Bronchial epithelial cell (primary cell): ENCODE measurements around the gene FBXO17. TPM values are rescaled to one million over a fixed set of nuclear protein-coding genes. Genes with fewer than 3 reads are reported as not detected.

ENCODE experiments used
- DNase-seq: peaks from one replicate; pipeline ENCODE4 v3.0.0-alpha.2; 2010; ENCODE audit warnings: low read depth
- FAIRE-seq: peaks from 2 replicates; lab custom pipeline; 2011; peaks lifted over from hg19 to GRCh38; lab: Jason Lieb, UNC
- H3K27me3 ChIP-seq: 2 replicates; pipeline ENCODE4 v1.5.1; 2011; ENCODE audit warnings: low read length; ENCODE audit not compliant: control insufficient read depth, insufficient read depth
- H3K36me3 ChIP-seq: 2 replicates; pipeline ENCODE4 v1.5.1; 2011; ENCODE audit warnings: low read length; ENCODE audit not compliant: control insufficient read depth, insufficient read depth
- H3K4me3 ChIP-seq: 2 replicates; pipeline ENCODE4 v1.5.1; 2011; ENCODE audit warnings: mild to moderate bottlenecking, low read depth, low read length, control low read depth
- CTCF ChIP-seq: IDR thresholded peaks from 2 replicates; pipeline ENCODE4 v1.5.1; 2011; ENCODE audit warnings: mild to moderate bottlenecking, moderate library complexity, low read length, control low read depth, inconsistent platforms; ENCODE audit not compliant: insufficient read depth, severe bottlenecking
- total RNA-seq: library from RNA; depleted of rRNA; stranded (reverse); fragments of >200 nt; gene quantifications from 2 replicates; pipeline ENCODE4 v1.2.1, GENCODE V29; 2014

The FBXO17 gene
- total RNA-seq, 1 donor from 2014 or later = 11.6 TPM

- no peak for TF ChIP-seq CTCF
- FAIRE-seq = no peak
- no peak for DNase-seq
- H3K4me3 ChIP-seq = no peak overlapping the region
- H3K27me3 ChIP-seq = no peaks in the 10 kb centered on the region
- peaks cover 10% of the 10 kb centered on the region for H3K36me3 ChIP-seq
Measured at GRCh38 chr19:38900743-38901190, 74.8 kb downstream of the FBXO17 start.

GRCh38 chr19:38900202-38900629, 75.3 kb downstream of the FBXO17 start:
- FAIRE-seq (no peak), DNase-seq (no peak)

GRCh38 chr19:38899447-38900201, 75.9 kb downstream of the FBXO17 start, which contains the start of the genes NFKBIB and SIRT2:
TSS of gene NFKBIB (plus strand) at chr19:38899969. CDS start at chr19:38900033, 64 bp downstream.
TSS of gene SIRT2 (minus strand) at chr19:38899618. CDS start at chr19:38899521, 97 bp downstream.
- peak; percentile 68 for FAIRE-seq
- Histone ChIP-seq H3K27me3 (no peaks in the 10 kb centered on the region), H3K4me3 (peak within 1 kb of the TSS; percentile 74), H3K36me3 (no peaks in the 10 kb centered on the region)
- TF ChIP-seq CTCF = no peak
- peak; percentile 99 for DNase-seq

More at GRCh38 chr19:38900202-38900629, 75.3 kb downstream of the FBXO17 start:
- peaks cover 4% of the 10 kb centered on the region for H3K36me3 ChIP-seq
- peak overlapping the region; percentile 74 for H3K4me3 ChIP-seq
- no peak for TF ChIP-seq CTCF
- no peaks in the 10 kb centered on the region for H3K27me3 ChIP-seq

DNA sequence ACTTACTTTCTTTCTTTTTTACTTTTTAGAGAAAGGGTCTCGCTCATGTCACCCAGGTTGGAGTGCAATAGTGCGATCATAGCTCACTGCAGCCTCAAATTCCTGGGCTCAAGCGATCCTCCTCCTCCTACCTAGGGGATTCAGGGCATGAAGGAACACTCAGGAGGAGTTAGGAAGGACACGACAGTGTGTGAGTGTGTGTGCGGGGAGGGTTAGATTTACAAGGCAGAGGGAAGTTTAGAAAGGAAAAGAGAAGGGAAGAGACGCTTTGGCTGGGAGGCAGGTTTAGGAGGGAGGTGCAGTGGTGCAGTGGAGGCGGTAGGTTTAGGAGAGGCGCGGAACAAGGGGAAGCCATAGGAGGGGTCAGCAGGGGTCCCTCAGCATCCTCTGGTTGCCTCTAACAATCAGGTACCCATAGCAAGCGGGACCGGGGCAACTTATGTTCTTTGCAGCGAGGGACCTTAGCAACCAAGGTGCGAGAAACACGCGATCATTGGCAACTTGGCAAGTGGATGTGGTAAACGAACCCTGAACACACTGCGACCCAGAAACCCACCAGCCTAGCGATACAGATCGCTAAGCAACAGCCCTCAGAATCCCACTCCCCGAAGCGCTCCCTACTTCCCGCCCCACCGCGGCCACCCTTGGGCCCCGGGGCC, 76.6 kb downstream of the FBXO17 start:
- no peaks in the 10 kb centered on the region for H3K27me3 ChIP-seq
- DNase-seq (peak; percentile 7), FAIRE-seq (no peak)
- TF ChIP-seq CTCF = no peak
- peak overlapping the region; percentile 74 for H3K4me3 ChIP-seq
- no peaks in the 10 kb centered on the region for H3K36me3 ChIP-seq

- no peak for TF ChIP-seq CTCF
- FAIRE-seq = no peak
Measured at GRCh38 chr19:38894968-38895367, 80.6 kb downstream of the FBXO17 start.

More at GRCh38 chr19:38894968-38895367, 80.6 kb downstream of the FBXO17 start:
- Histone ChIP-seq H3K4me3 (no peak overlapping the region), H3K27me3 (no peaks in the 10 kb centered on the region), H3K36me3 (peaks cover 5% of the 10 kb centered on the region)
- DNase-seq = no peak
